OCI-LY3 (cell line): Measurements from ENCODE around the gene ABCB8.

Source experiments
- H2AFZ ChIP-seq: fragments of 200-600, 300-600 bp; shearing (Covaris generic); 2 replicates; pipeline ENCODE4 v1.6.0; 2014; ENCODE audit warnings: antibody characterized with exemption, low read depth, low read length
- H3K27ac ChIP-seq: fragments of 200-600, 300-600 bp; sonication (generic); 2 replicates; pipeline ENCODE4 v1.5.1; 2014; ENCODE audit warnings: mild to moderate bottlenecking, low read length, moderate library complexity, mixed read lengths
- H3K27me3 ChIP-seq: fragments of 200-600, 300-600 bp; sonication (generic); 2 replicates; pipeline ENCODE4 v1.6.1; 2014; ENCODE audit warnings: low read depth, low read length, mixed read lengths
- H3K36me3 ChIP-seq: fragments of 200-600, 300-600 bp; sonication (generic); replicated peaks from 2 replicates; pipeline ENCODE3; 2014; ENCODE audit warnings: low read depth, low read length, mixed read lengths
- H3K4me1 ChIP-seq: fragments of 300-600, 200-600 bp; sonication (generic); 2 replicates; pipeline ENCODE4 v1.6.1; 2014; ENCODE audit warnings: low read length, mixed read lengths
- H3K4me2 ChIP-seq: fragments of 200-600, 300-600 bp; sonication (generic); 2 replicates; pipeline ENCODE4 v1.6.1; 2014; ENCODE audit warnings: low read length, mixed read lengths
- H3K4me3 ChIP-seq: fragments of 300-600, 200-600 bp; sonication (generic); 2 replicates; pipeline ENCODE4 v1.5.1; 2014; ENCODE audit warnings: antibody characterized with exemption, mild to moderate bottlenecking, low read length, moderate library complexity
- H3K79me2 ChIP-seq: fragments of 300-600, 200-600 bp; shearing (Covaris generic); 2 replicates; pipeline ENCODE4 v1.6.1; 2014; ENCODE audit warnings: mild to moderate bottlenecking, low read length, mixed read lengths
- H3K9ac ChIP-seq: fragments of 300-600, 200-600 bp; shearing (Covaris generic); 2 replicates; pipeline ENCODE4 v1.6.0; 2014; ENCODE audit warnings: mild to moderate bottlenecking, low read length, moderate library complexity
- H3K9me3 ChIP-seq: fragments of 200-600, 300-600 bp; shearing (Covaris generic); 2 replicates; pipeline ENCODE4 v1.6.1; 2014; ENCODE audit warnings: low read length, mixed read lengths; ENCODE audit not compliant: insufficient read depth
- H4K20me1 ChIP-seq: fragments of 200-600, 300-600 bp; sonication (generic); 2 replicates; pipeline ENCODE4 v1.6.1; 2016; ENCODE audit warnings: low read length, mixed read lengths; ENCODE audit not compliant: insufficient read depth
- CTCF ChIP-seq: fragments of 200-600, 300-600 bp; sonication (generic); IDR thresholded peaks from 2 replicates; pipeline ENCODE4 v1.5.1; 2014; ENCODE audit warnings: antibody characterized with exemption, low read length, low read depth
- EZH2phosphoT487 ChIP-seq: fragments of 200-600 bp; shearing (Covaris generic); IDR thresholded peaks from 2 replicates; pipeline ENCODE4 v1.6.1; 2018; ENCODE audit warnings: antibody characterized with exemption, mixed run types, low read depth

The ABCB8 gene

GRCh38 chr7:151033864-151034249, 5.6 kb downstream of the ABCB8 start:
- no peaks in the 10 kb centered on the region for H3K36me3 ChIP-seq

GRCh38 chr7:151034312-151035025, 6.2 kb downstream of the ABCB8 start:
- Histone ChIP-seq H3K9me3 (no peaks in the 10 kb centered on the region), H3K4me1 (no peaks in the 10 kb centered on the region), H3K4me3 (no peak overlapping the region), H3K27ac (no peak overlapping the region), H3K27me3 (no peaks in the 10 kb centered on the region), H2AFZ (no peak overlapping the region), H3K36me3 (no peaks in the 10 kb centered on the region), H3K79me2 (peaks cover 4% of the 10 kb centered on the region; the same call in 1 of the 2 replicates), H3K4me2 (no peak overlapping the region), H4K20me1 (no peaks in the 10 kb centered on the region), H3K9ac (no peak overlapping the region)
- no peak for TF ChIP-seq EZH2phosphoT487
- TF ChIP-seq CTCF, result no peak

More at GRCh38 chr7:151033864-151034249, 5.6 kb downstream of the ABCB8 start:
- H3K9ac ChIP-seq, result no peak overlapping the region
- H3K27me3 ChIP-seq, result no peaks in the 10 kb centered on the region
- no peak overlapping the region for H3K4me2 ChIP-seq
- H3K4me3 ChIP-seq, result no peak overlapping the region
- TF ChIP-seq CTCF (no peak), EZH2phosphoT487 (no peak)
- H3K79me2 ChIP-seq, result peaks cover 8% of the 10 kb centered on the region
- H3K4me1 ChIP-seq, result peaks cover 3% of the 10 kb centered on the region; the same call in 1 of the 2 replicates
- H4K20me1 ChIP-seq, result no peaks in the 10 kb centered on the region
- no peak overlapping the region for H3K27ac ChIP-seq
- no peak overlapping the region for H2AFZ ChIP-seq
- no peaks in the 10 kb centered on the region for H3K9me3 ChIP-seq

GRCh38 chr7:151035026-151035717, 6.9 kb downstream of the ABCB8 start:
- H2AFZ ChIP-seq, result no peak overlapping the region
- H4K20me1 ChIP-seq, result no peaks in the 10 kb centered on the region
- H3K36me3 ChIP-seq, result no peaks in the 10 kb centered on the region

More at GRCh38 chr7:151035026-151035717, 6.9 kb downstream of the ABCB8 start:
- Histone ChIP-seq H3K4me3 (no peak overlapping the region), H3K27me3 (no peaks in the 10 kb centered on the region), H3K79me2 (no peaks in the 10 kb centered on the region), H3K4me1 (no peaks in the 10 kb centered on the region), H3K9ac (no peak overlapping the region), H3K27ac (no peak overlapping the region), H3K4me2 (no peak overlapping the region), H3K9me3 (no peaks in the 10 kb centered on the region)
- TF ChIP-seq EZH2phosphoT487 (no peak), CTCF (no peak)
